Esophagus muscularis mucosa (tissue), 3 donors: Measurements from ENCODE around the gene MRPL58.
"Not testable (repeated sequence)": the region's sequence is repeated elsewhere in the genome, so short reads cannot be mapped to it uniquely, and the experiment has no call there.

Experiments
- POLR2A ChIP-seq: fragments of 450-650 bp; IDR thresholded peaks from one replicate; pipeline ENCODE4 v1.6.1; 2017; ENCODE audit warnings: antibody characterized with exemption, moderate library complexity, mild to moderate bottlenecking, low read depth
- POLR2AphosphoS5 ChIP-seq, 2 donors: sonication (generic); formaldehyde crosslinking; IDR thresholded peaks; one replicate each; pipeline ENCODE4 v1.6.1; 2017; ENCODE audit warnings: antibody characterized with exemption in 2 of 2
- TF ChIP-seq, protein P1 (sequence below), 3 experiments: fragments of 200-600 bp in 2 of 3; fragments of 450-650 bp in 1 of 3; sonication (generic) in 2 of 3; IDR thresholded peaks; one replicate each; pipeline ENCODE4 v1.5.1; 2017 to 2019; ENCODE audit warnings: antibody characterized with exemption in 3 of 3, mild to moderate bottlenecking in 2 of 3, moderate library complexity in 1 of 3

DNA sequence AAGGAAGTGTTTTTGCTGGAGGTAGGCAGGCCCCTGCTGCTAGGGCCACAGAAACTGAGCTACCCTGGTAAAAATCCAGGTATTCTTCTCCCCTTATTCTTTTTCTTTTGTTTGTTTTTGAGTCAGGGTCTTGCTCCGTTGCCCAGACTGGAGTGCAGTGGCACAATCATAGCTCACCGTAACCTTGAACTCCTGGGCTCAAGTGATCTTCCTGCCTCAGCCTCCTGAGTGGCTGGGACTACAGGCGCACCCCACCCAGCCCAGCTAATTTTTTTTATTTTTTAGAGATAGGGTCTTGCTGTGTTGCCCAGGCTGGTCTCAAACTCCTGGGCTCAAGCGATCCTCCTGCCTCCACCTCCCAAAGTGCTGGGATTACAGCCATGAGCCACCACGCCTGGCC lies 43.0 kb upstream of the MRPL58 start:
- TF ChIP-seq, protein P1, sequence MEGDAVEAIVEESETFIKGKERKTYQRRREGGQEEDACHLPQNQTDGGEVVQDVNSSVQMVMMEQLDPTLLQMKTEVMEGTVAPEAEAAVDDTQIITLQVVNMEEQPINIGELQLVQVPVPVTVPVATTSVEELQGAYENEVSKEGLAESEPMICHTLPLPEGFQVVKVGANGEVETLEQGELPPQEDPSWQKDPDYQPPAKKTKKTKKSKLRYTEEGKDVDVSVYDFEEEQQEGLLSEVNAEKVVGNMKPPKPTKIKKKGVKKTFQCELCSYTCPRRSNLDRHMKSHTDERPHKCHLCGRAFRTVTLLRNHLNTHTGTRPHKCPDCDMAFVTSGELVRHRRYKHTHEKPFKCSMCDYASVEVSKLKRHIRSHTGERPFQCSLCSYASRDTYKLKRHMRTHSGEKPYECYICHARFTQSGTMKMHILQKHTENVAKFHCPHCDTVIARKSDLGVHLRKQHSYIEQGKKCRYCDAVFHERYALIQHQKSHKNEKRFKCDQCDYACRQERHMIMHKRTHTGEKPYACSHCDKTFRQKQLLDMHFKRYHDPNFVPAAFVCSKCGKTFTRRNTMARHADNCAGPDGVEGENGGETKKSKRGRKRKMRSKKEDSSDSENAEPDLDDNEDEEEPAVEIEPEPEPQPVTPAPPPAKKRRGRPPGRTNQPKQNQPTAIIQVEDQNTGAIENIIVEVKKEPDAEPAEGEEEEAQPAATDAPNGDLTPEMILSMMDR (IDR thresholded peaks at IDR 0.05), result not testable (repeated sequence)
- not testable (repeated sequence) for TF ChIP-seq POLR2A; POLR2AphosphoS5 (IDR thresholded peaks at IDR 0.05)
